ENCODE data around the gene E4F1.

Gene E4F1

DNA sequence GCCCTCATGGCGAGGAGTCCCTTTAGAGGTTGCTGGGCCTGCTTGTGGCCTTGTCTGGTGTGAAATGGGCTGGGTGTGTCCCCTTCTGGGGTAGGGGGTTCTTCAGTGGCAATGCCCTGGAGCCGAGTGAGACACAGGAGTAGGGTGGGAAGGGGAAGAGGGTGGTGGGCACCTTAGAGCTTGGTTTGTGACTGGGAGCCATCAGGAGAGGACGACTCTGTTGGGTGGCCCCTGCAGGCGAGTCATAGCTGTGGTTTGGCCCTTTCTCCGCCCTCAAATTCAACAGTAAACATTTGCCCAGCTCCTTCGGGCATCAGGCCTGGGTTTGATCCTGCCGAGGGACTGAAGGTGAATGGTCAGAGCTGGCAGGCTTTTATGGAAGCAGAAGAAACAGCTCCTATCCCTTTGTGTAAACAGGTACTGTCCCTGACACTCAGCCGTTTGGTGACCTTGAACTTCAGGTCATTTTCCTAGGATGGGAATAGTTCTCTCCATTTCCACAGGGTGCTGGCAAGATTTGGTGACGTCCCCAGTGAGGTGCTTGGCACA lies 2.9 kb downstream of the E4F1 start:
- Histone ChIP-seq H3K4me3 (no peak overlapping the region), H3K27ac (peak overlapping the region in 1 of 21 experiments; percentile 10)

DNA sequence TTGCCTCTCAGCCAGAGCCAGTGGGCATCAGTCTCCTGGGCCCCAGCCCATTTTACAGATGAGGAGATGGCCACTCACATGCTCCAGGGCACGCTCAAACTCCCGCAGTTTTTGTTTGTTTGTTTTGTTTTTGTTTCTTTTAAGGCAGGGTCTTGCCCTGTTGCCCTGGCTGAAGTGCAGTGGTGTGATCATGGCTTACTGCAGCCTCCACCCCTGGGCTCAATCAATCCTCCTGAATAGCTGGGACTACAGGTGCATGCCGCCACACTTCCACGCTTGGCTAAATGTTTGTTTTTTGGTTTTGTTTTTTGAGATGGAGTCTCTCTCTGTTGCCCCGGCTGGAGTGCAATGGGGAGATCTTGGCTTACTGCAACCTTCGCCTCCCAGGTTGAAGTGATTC lies 3.5 kb downstream of the E4F1 start:
- Histone ChIP-seq H3K27ac (peak overlapping the region in 1 of 21 experiments; percentile 41), H3K4me3 (no peak overlapping the region)

DNA sequence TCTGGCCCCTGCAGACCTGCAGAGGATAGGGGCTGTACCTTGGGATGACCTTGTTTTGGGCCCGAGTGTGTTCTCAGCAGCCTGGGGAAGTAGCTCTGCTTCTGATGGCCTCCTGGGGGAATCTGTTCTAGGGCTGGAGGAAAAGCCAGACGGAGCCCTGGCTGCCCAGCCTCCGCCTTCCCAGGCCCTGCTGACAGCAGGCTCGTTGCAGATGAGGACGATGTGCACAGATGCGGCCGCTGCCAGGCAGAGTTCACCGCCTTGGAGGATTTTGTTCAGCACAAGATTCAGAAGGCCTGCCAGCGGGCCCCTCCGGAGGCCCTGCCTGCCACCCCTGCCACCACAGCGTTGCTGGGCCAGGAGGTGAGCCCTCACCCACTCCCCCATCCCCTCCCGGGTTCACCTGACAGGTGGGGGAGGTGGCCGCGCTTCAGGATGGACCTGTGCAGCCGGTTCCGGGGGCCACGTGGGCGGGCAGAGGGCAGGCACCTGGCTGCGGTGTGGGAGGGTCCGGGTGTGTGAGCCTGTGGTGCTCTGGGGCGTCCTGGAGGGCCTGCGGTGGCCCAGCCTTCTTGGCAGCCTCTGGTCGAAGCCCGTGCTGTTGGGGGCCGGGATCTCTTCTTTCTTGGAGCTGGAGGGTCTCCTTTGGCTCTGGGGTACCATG lies 4.9 kb downstream of the E4F1 start:
- H3K4me3 ChIP-seq, result no peak overlapping the region
- H3K27ac ChIP-seq, result peak overlapping the region in 7 of 21 experiments; percentile 2 to 54 (median 28)

DNA sequence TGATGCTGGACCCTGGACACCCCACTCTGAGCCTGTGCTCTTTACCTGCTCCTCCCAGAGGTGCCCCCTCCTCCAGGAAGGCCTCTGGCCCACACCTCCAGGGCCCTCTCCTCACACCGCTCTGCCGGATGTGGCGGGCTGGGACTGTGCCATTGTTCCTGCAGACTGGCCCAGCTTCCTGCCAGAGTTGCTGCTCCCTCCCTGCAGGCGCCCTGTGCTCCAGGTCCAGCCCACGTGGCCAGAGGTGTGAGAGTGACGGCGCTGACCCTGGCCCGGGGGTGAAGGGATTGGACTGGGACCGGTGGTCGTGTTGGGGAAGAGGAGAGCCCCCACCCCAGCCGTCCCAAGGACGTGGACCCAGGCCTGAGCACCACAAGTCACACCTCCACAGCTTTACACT lies 5.7 kb downstream of the E4F1 start:
- H3K27ac ChIP-seq, result peak overlapping the region in 1 of 21 experiments; percentile 30
- no peak overlapping the region for H3K4me3 ChIP-seq

DNA sequence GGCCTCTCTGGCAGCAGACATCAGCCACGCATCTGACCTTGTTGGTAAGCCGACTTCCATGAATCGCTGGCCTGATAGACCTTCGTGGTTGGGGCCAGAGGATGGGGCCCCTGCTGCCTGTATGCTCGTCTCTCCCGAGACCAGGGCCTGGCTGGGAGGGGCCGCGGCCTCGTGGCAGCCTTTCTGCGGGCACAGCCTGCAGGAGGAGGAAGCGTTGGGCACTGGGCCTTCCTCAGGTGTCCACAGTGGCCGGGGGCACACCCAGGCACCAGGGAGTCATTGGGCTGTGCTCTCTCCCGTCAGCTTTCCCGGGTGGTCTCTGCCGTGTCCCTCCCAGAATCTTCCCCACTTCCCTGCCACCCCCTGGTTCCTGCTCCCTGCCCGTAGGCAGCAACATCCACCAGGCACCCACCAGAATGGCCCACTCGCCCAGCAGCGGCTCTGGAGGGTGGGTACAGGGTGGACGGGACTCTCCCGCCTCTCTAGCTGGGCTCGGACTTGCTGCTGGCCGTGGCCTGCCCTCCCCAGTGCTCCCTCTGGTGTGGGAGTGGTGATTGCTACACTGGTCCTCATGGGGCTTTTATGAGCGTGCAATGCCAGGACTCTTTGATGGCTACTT lies 6.3 kb downstream of the E4F1 start:
- H3K27ac ChIP-seq, result peak overlapping the region in 2 of 21 experiments; percentile 6 to 18
- H3K4me3 ChIP-seq, result no peak overlapping the region

DNA sequence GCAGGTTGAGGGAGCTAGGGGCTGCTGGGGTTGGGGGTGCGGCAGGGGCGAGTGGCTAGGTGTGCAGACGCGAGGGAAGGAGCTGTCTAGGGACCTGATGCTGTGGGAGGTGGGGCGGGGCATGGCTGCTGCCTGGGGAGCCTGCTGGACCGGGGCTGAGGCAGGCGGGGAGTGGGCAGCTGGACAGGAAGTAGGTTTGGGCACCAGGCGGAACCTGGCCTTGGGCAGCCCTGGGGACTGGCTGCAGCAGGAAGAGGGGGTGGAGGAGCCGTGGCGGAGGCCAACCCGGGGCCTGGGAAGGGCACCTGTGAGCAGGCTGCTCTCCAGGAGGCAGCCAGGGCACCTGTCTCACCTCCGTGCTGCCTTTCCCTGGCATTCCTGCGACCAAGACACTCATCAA lies 7.0 kb downstream of the E4F1 start:
- Histone ChIP-seq H3K4me3 (no peak overlapping the region), H3K27ac (peak overlapping the region in 4 of 21 experiments; percentile 1 to 72 (median 37))

DNA sequence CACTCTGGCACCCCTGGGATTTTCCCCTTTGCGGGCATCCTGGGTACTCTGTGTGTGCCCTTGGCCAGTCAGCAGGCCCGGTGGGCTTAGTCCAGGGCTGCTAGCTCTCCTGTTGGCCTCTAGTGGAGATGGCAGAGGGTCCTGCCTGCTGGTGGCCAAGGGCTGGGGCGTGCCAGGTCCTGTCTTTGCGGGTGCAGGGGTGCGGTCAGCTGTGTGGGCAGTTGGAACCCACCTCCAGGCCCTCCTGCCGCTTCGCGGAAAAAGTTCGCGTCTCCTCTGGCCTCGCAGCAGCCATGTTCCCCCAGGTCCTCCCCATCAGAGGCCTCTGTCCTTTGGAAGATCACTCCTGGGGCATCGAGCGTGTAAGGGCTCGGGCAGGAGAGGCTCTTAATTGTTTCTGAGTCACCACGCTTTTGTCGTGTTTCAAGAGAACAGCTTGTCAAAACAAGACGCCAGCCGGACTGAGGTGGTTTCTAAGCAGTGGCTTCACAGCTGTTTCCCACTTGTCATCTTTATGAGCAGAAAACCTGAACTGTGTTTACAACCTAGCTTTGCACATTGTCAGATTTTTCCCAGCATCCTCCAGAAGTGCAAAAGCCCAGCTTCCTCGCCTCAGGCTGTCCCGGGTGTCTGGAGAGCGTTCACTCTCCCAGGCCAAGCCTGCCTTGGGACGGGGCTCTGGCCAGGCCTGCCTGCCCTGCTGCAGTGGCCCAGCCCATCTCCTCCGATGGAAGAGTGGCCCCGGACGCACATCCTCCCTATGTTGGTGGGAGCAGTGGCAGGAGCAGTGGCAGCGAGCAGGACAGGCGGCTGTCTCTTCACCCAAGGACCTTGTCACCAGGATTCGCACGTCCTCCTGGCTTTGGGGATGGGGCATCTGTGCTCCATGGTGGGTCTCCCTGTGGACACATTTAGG lies 7.9 kb downstream of the E4F1 start:
- peak overlapping the region in 9 of 21 experiments; percentile 1 to 72 (median 21) for H3K27ac ChIP-seq
- no peak overlapping the region for H3K4me3 ChIP-seq

DNA sequence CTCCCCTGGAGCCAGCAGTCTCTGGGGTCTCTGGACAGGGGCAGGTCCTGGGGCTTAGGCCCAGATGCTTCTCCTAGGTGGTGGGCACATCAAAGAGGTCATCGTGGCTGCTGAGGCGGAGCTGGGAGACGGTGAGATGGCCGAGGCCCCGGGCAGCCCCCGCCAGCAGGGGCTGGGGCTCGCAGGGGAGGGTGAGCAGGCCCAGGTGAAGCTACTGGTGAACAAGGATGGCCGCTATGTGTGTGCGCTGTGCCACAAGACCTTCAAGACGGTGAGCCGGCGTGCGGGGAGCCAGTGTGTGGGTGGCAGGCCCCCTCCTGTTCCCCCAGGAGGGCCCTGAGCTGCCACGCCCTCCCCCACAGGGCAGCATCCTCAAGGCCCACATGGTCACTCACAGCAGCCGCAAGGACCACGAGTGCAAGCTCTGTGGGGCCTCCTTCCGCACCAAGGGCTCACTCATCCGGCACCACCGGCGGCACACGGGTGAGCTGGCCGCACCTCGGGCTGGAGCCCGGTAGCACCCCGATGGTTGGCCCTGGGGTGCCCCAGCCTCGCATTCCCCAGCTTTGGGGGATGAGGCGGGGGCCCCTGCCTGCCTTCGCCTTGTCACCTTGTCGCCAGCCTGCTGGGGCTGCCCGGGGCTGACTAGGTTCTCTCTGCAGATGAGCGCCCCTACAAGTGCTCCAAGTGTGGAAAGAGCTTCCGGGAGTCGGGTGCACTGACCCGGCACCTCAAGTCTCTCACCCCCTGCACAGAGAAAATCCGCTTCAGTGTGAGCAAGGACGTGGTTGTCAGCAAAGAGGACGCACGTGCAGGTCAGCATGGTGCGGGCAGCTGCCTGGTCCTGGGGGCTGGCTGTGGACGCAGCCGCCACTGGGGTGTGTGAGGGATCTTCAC lies 9.0 kb downstream of the E4F1 start:
- no peak overlapping the region for H3K27ac ChIP-seq
- no peak overlapping the region for H3K4me3 ChIP-seq

DNA sequence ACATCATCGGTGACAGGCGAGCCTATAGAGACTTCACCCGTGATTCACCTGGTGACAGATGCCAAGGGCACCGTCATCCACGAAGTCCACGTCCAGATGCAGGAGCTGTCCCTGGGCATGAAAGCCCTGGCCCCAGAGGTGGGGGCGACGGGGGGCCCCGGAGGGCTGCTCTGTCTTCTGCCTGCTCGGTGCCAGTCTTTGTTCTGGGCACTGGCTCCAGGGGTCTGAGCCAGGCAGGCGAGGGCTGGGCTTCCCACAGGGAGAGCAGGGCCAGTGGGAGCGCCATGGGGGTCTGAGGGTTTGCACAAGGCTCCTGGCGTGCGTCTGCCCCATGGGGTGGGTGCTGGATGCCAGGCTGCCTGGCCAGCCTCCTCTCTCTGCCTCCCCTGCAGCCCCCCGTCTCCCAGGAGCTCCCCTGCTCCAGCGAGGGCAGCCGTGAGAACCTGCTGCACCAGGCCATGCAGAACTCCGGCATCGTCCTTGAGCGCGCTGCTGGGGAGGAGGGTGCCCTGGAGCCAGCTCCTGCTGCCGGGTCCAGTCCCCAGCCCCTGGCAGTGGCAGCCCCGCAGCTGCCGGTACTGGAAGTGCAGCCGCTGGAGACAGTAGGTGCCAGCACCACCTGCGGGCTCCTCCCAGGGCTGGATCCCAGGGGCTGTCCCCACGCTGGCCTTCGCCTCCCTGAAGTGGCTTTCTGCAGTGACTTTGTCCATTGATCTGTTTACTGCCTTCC lies 9.8 kb downstream of the E4F1 start:
- H3K27ac ChIP-seq, result no peak overlapping the region

DNA sequence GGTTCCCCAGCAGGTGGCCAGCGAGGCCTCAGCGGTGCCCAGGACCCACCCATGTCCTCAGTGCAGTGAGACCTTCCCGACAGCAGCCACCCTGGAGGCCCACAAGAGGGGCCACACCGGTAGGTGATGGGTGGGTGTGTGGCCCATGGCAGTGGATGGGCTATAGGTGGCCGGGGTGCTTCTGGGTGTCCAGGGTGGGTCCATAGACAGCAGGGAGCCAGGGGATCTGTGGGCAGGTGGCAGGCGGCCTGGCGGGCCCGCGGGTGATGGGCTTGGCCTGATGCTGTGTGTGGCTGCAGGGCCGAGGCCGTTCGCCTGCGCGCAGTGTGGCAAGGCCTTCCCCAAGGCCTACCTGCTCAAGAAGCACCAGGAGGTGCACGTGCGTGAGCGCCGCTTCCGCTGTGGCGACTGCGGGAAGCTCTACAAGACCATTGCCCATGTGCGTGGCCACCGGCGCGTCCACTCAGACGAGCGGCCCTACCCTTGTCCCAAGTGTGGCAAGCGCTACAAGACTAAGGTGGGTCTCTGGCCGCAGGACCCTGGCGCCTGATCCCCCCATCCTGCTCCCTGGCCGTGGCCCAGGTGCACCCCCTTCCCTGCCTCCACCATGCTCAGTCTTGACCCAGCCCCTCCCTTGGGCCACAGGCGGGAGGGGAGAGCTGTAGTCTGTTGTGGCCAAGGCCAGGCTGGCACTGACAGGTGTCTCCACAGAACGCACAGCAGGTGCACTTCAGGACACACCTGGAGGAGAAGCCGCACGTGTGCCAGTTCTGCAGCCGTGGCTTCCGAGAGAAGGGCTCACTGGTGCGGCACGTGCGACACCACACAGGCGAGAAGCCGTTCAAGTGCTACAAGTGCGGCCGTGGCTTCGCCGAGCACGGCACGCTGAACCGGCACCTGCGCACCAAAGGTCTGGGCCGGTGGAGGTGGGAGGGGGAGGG lies 10.8 kb downstream of the E4F1 start:
- no peak overlapping the region for H3K27ac ChIP-seq
- no peak overlapping the region for H3K4me3 ChIP-seq

More for the DNA sequence above, 9.8 kb downstream of the E4F1 start:
- H3K4me3 ChIP-seq, result no peak overlapping the region

DNA sequence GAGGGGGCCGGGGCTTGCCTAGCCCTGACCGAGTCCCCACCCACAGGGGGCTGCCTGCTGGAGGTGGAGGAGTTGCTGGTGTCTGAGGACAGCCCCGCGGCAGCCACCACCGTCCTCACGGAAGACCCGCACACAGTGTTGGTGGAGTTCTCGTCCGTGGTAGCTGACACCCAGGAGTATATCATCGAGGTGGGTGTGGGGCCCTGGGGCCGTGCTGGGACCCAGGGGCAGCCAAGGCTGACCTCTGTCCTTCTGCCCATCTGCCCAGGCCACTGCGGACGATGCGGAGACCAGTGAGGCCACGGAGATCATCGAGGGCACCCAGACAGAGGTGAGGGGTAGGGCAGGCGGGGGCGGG lies 11.4 kb downstream of the E4F1 start:
- Histone ChIP-seq H3K4me3 (no peak overlapping the region), H3K27ac (no peak overlapping the region)

DNA sequence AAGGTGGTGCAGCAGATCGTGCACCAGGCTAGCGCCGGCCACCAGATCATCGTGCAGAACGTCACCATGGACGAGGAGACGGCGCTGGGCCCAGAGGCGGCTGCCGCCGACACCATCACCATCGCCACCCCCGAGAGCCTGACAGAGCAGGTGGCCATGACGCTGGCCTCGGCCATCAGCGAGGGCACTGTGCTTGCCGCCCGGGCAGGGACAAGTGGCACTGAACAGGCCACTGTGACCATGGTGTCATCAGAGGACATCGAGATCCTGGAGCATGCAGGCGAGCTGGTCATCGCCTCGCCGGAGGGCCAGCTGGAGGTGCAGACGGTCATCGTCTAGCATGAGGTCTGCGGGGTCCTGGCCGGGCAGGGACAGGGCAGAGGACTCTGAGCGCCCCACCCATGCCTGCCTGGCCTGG lies 11.9 kb downstream of the E4F1 start:
- no peak overlapping the region for H3K27ac ChIP-seq

DNA sequence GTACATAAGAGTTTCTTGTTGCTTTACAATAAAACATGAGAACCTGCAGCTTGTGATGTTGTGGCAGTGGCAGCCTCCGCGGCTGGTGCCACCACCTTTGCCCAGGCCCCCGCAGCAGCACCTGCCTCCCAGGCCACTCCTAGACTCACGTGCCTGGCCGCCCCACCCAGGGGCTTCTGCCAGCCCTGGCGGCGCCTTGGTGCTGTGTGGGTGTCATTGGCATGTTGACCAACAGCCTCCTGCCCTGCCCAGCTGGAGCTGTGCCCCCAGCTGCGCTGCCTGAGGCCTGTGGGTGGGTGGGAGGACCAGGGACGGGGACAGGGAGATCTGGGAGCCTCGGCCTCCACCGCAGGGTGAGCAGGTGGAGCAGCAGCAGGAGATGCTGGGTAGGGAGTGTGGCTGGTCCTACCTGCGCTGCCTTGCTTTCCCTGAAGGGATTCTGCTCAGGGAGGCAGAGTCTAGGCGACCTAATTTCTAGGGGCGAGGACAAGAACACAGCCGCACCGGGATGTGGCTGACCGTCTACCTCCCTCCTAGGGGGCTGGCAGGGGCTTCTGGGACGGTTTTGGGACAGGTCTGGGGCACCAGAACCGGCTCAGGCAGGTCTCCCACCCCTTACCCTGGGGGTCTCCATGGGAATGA lies 12.4 kb downstream of the E4F1 start:
- Histone ChIP-seq H3K4me3 (peak overlapping the region in 1 of 7 experiments; percentile 31), H3K27ac (peak overlapping the region in 3 of 21 experiments; percentile 30 to 50 (median 35))

More for the DNA sequence above, 11.9 kb downstream of the E4F1 start:
- no peak overlapping the region for H3K4me3 ChIP-seq

DNA sequence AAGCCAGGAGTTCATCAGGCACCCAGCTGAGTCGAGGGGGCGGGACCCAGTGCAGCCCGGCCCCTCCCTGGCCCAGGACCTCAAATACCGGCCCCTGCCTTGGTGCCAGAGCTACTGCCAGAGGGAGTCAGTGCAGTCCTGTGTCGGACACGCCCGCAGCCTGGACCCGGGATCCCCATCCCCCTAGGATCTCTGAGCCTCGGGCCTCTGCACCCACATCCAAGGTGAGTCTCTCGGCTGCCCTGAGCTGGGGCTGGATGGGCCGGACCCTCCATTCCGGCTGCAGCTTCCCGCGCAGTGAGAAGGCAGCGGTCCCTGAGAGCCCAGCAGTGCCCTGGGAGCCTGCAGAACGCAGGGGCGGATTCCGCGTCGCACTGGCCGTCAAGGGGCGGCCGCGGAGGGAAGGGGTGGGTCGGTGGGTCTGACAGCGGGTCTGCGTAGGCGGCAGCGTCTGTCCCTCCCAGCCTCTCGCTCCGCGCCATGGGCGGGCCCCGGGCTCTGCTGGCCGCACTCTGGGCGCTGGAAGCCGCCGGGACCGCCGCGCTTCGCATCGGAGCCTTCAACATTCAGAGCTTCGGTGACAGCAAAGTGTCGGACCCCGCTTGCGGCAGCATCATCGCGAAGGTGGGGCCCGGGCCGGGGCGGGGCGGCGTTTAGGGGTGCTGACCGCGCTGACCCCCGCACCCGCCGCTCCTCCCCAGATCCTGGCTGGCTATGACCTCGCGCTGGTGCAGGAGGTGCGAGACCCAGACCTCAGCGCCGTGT lies 13.1 kb downstream of the E4F1 start, which contains the start of gene DNASE1L2:
DNASE1L2 (plus strand) TSS at position 108 of the 765 bp plus-strand sequence; CDS start at position 481, 373 bp downstream.
- peak within 1 kb of the TSS in 5 of 7 experiments; percentile 15 to 31 (median 25) for H3K4me3 ChIP-seq
- H3K27ac ChIP-seq, result peak within 1 kb of the TSS in 5 of 21 experiments; percentile 5 to 50 (median 30)

DNA sequence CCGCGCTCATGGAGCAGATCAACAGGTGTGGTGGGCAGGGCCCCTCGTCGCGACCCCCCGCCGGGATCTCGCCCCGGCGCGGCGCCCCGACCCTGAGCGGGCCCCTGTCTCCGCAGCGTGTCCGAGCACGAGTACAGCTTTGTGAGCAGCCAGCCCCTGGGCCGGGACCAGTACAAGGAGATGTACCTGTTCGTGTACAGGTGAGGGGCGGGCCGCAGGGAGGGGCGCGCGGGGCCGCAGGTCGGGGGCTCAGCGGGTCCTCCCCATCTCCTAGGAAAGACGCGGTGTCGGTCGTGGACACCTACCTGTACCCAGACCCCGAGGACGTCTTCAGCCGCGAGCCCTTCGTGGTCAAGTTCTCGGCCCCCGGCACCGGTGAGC lies 13.7 kb downstream of the E4F1 start:
- Histone ChIP-seq H3K4me3 (peak overlapping the region in 5 of 7 experiments; percentile 15 to 31 (median 25)), H3K27ac (peak overlapping the region in 4 of 21 experiments; percentile 5 to 35 (median 20))
